Stimulated activated CD8-positive, alpha-beta memory T cell treated with anti-CD3 and anti-CD28 coated beads, Interleukin-15, amount 100 ng/mL, for 24 hours (primary cell): ENCODE data around the gene PTAR1.
A peak's percentile ranks its signal among the peaks of the same experiment; 100 is the strongest.

Source experiments
- DNase-seq: peaks from one replicate; pipeline ENCODE4 v3.0.0-alpha.2; 2020; ENCODE audit warnings: low read depth

The PTAR1 gene

DNA sequence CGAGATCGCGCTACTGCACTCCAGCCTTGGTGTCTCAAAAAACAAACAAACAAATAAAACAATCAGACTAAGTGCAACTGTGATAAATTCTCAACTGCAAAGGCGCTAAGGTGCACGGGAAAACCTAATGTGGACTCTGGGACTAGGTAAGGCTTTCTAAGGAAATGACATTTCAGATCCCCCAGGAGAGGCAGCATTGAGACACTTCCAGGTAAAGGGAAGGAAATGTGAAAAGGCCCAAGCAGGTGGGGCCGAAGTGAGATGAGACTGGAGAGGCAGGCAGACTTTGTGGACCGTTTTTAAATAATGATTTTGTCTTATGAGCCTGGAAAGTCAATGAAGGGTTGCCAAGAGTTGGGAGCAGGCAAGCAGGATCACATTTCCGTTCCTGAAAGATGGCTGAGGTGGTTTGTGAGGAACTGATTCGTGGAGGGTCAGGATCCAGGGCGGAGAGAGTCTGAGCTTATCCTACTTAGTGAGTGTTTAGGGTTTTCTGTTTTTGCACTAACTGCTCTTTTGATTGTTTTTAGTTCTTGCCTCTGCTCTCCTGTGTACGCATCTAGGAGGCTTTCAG lies 85.6 kb downstream of the PTAR1 start:
- DNase-seq = no peak

DNA sequence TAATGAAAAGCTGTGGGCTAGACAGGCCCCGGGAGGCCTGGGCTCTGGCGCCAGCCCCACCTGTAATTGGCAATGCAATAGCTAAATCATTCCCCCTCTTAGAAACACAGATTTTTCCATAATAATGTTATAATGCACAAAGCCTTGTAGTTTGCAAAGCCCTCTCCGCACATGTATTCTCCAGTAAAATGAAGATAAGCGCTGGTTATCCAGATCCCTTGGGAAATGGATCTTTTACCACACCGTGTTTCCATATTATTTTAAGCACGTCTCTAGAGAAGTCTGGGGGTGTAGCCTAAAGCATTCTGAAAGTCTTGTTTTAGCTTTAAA lies 86.5 kb downstream of the PTAR1 start:
- no peak for DNase-seq

DNA sequence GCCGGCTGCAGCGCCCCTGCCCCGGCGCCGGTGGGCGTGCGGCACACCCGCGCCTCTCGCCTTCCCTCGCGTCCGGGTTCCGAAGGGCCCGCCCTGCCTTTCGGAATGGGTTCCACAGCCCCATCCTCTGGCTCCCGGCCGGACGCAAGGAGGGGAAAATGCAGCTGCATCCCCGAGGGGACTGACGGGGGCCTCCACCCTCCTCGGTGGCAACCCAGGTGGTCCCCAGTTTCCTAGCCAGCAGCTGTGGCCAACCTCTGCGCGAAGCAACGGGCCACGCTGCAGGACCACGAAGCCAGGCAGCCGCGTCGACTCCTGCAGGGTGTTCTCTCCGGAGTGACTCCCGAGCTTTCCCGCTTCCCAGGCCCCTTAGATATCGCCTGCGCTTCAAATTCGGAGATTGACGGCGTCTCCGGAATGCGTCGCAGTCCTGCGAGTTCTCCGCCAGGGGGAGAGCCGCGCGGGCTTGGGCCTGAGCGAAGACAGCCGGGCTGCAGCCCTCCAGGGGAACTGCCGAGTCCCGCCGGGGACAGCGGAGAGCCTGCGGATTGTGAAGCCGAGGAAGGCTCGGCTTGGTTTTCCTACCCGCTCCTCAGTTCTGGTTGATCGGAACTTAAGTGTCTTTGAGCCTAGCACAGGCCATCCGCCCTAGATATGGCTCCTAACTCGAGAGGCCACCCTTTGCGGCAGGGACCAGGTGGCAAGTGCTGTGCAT lies 87.1 kb downstream of the PTAR1 start:
- DNase-seq = peak; percentile 40

- peak; percentile 17 for DNase-seq
Observed at GRCh38 chr9:69671879-69672595, 87.8 kb downstream of the PTAR1 start, which contains the start of gene APBA1. TSS of gene APBA1 (minus strand) at chr9:69672371.

DNA sequence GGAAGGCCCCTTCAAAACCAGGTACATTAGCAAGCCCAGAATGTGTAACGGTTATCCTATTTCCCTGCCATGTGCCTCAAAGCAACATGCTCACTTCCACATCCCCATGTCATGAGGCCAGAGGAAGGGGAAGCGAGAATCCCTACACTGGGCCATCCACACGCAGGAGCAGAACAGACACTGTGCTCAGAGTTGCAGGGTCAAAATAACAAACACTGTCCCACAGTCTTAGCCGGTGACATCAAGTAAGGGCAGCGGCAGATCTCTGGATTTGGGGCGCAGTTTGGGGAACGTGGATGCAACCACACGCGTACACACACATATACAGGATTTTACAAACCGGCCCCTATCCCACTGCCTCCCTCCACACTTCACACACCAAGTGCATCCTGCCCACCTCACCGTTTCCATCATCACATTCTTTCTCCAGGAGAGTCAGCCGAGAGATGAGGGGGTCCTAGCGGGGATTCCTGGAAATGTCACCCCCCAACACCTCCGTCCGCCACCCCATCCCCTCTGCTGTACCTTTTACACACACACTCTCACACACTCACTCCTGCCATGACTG lies 88.4 kb downstream of the PTAR1 start:
- no peak for DNase-seq

GRCh38 chr9:69667306-69667705 lies 92.5 kb downstream of the PTAR1 start:
- no peak for DNase-seq

DNA sequence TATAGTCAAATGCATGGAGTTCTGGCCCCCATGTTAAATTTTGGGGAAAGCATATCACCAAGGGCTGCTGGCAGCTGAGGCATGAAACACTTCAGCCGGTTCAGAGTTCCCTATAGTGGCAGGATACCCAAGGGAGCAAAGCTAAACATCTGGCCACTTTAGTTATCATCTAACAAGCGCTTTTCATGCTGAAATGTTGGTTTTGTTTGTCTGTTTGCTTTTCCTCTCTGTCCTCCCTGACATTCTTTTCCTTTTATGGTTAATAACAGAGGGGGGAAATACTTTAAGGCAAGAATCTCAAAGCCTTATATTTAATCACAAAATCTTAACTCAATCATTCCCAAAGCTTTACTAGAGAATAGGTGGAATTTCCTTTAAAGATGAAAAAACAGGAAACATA lies 99.5 kb downstream of the PTAR1 start:
- no peak for DNase-seq
